Psoas muscle (tissue), 8 donors: ENCODE data around the gene KMT2D. TPM values are rescaled to one million over a fixed set of nuclear protein-coding genes. Genes with fewer than 3 reads are reported as not detected.

Experiments
- ATAC-seq, 4 donors: fragments of 200-7000 bp; cut with Tn5 transposase; one replicate each; pipeline ENCODE4 v1.9.1; 2020; ENCODE audit warnings: moderate library complexity in 3 of 4, mild to moderate bottlenecking in 2 of 4
- DNase-seq, 2 donors: peaks; one replicate each; pipeline ENCODE4 v3.0.0-alpha.2; 2020
- H3K27ac ChIP-seq: fragments of 200-600 bp; one replicate; pipeline ENCODE4 v1.8.0; 2022
- H3K27me3 ChIP-seq, 3 donors: fragments of 200-600 bp in 1 of 3; one replicate each; pipeline versions ENCODE4 v1.6.1 to v1.8.0; 2013 to 2022; ENCODE audit warnings: low read length in 2 of 3, mild to moderate bottlenecking in 2 of 3, moderate library complexity in 1 of 3; ENCODE audit not compliant: insufficient read depth in 3 of 3
- H3K36me3 ChIP-seq, 2 donors: fragments of 200-600 bp in 1 of 2; one replicate each; pipeline versions ENCODE4 v1.6.1 to v1.8.0; 2013 to 2022; ENCODE audit warnings: low read depth in 1 of 2, mild to moderate bottlenecking in 1 of 2, moderate library complexity in 1 of 2; ENCODE audit not compliant: insufficient read depth in 1 of 2
- H3K4me1 ChIP-seq: fragments of 200-600 bp; one replicate; pipeline ENCODE4 v1.8.0; 2022
- H3K4me3 ChIP-seq: fragments of 200-600 bp; one replicate; pipeline ENCODE4 v1.8.0; 2022; ENCODE audit warnings: mild to moderate bottlenecking
- H3K9me3 ChIP-seq: fragments of 200-600 bp; one replicate; pipeline ENCODE4 v1.8.0; 2022
- WGBS, 3 donors: extraction: QIAGEN DNeasy Blood & Tissue Kit; methylation state at CpG; one replicate each; pipeline versions ENCODE4 v1.1.6 to v1.1.7; 2013; 5-methylcytosine and 5-hydroxymethylcytosine counted together
- intact Hi-C, 2 donors: fragments of 100-400 bp; cut with DNase I; formaldehyde crosslinking; loops; one replicate each; pipeline versions ENCODE4 v1.11.0 to v1.14.2; 2022
- polyA plus RNA-seq, 3 donors: library from polyadenylated mRNA; stranded (reverse); fragments of 200-250 nt; gene quantifications; one replicate each; pipeline ENCODE4 v1.2.3, GENCODE V29; 2013
- total RNA-seq, 4 donors: library from RNA; stranded (reverse); fragmentation: NEBNext Ultra II Directional in 2 of 4; extraction: Animal tissue kit (Norgen Biotek cat#: 25700) in 2 of 4; gene quantifications; one replicate each; pipeline versions ENCODE4 v1.2.1 to v1.2.4, GENCODE V29; 2021 to 2023
- TF ChIP-seq, protein P1 (sequence below): fragments of 200-600 bp; IDR thresholded peaks from one replicate; pipeline ENCODE4 v1.8.0; 2022; ENCODE audit warnings: antibody characterized with exemption
- donor health status: healthy with polysubstance abuse.
- donor health status: DM: no; HTN: no; CAD: no; lungs with moderate emphysema.
- donor health status: Bipolar disorder and iron deficiency.
- donor health status: healthy.
- donor health status: DM: yes; HTN: yes; CAD: no.
- donor health status: DM: no; HTN: no; CAD: no.
- donor health status: DM: no; HTN: no; CAD: no.
- donor health status: DM: yes; HTN: yes; CAD: no.

The KMT2D gene
- total and polyA plus RNA-seq, 7 donors, result 10.8 to 69.8 (median 64.2) TPM

GRCh38 chr12:49030714-49031572 lies 29.7 kb downstream of the KMT2D start:
- TF ChIP-seq, protein P1, sequence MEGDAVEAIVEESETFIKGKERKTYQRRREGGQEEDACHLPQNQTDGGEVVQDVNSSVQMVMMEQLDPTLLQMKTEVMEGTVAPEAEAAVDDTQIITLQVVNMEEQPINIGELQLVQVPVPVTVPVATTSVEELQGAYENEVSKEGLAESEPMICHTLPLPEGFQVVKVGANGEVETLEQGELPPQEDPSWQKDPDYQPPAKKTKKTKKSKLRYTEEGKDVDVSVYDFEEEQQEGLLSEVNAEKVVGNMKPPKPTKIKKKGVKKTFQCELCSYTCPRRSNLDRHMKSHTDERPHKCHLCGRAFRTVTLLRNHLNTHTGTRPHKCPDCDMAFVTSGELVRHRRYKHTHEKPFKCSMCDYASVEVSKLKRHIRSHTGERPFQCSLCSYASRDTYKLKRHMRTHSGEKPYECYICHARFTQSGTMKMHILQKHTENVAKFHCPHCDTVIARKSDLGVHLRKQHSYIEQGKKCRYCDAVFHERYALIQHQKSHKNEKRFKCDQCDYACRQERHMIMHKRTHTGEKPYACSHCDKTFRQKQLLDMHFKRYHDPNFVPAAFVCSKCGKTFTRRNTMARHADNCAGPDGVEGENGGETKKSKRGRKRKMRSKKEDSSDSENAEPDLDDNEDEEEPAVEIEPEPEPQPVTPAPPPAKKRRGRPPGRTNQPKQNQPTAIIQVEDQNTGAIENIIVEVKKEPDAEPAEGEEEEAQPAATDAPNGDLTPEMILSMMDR, result no peak
- 90 to 91% (median 91%) methylated on average over 19 of the region's 19 CpGs for WGBS, 3 donors

GRCh38 chr12:49030119-49030518 lies 30.5 kb downstream of the KMT2D start:
- H3K36me3 ChIP-seq, result peaks cover 8 to 100% of the 10 kb centered on the region in 2 donors
- TF ChIP-seq, protein P1, result no peak

More at GRCh38 chr12:49030714-49031572, 29.7 kb downstream of the KMT2D start:
- no peaks in the 10 kb centered on the region for H3K4me1 ChIP-seq
- no peak overlapping the region for H3K4me3 ChIP-seq
- H3K36me3 ChIP-seq, result peaks cover 8 to 100% of the 10 kb centered on the region in 2 donors
- H3K27ac ChIP-seq, result no peak overlapping the region
- DNase-seq, result no peak
- no peaks in the 10 kb centered on the region for H3K9me3 ChIP-seq
- H3K27me3 ChIP-seq, result no peaks in the 10 kb centered on the region
- ATAC-seq, result no peak
- intact Hi-C loops, result no loop called here

GRCh38 chr12:49028666-49029275 lies 31.8 kb downstream of the KMT2D start:
- intact Hi-C loops, result no loop called here
- WGBS, 3 donors, result 74 to 89% (median 85%) methylated on average over 10 of the region's 10 CpGs
- H3K27ac ChIP-seq, result no peak overlapping the region

More at GRCh38 chr12:49030119-49030518, 30.5 kb downstream of the KMT2D start:
- no peaks in the 10 kb centered on the region for H3K4me1 ChIP-seq
- ATAC-seq (no peak), DNase-seq (no peak)
- WGBS, 3 donors, result 88 to 94% (median 88%) methylated on average over 8 of the region's 8 CpGs
- no peaks in the 10 kb centered on the region for H3K27me3 ChIP-seq
- no peaks in the 10 kb centered on the region for H3K9me3 ChIP-seq
- intact Hi-C loops, result no loop called here
- H3K27ac ChIP-seq, result no peak overlapping the region
- H3K4me3 ChIP-seq, result no peak overlapping the region

GRCh38 chr12:49027846-49028555 lies 32.6 kb downstream of the KMT2D start:
- Histone ChIP-seq H3K9me3 (no peaks in the 10 kb centered on the region), H3K4me3 (no peak overlapping the region), H3K27me3 (no peaks in the 10 kb centered on the region), H3K4me1 (no peaks in the 10 kb centered on the region), H3K36me3 (peaks cover 6 to 100% of the 10 kb centered on the region in 2 donors), H3K27ac (no peak overlapping the region)
- ATAC-seq (no peak), DNase-seq (no peak)
- WGBS, 3 donors, result 88 to 96% (median 94%) methylated on average over 9 of the region's 9 CpGs
- intact Hi-C loops, result loop anchor here in 1 of 2 donors (2.0 kb wide), 1 partner anchor 19 kb away; no protein-coding TSS in a partner anchor
- TF ChIP-seq, protein P1, result no peak

More at GRCh38 chr12:49028666-49029275, 31.8 kb downstream of the KMT2D start:
- ATAC-seq, result no peak
- Histone ChIP-seq H3K36me3 (peaks cover 8 to 100% of the 10 kb centered on the region in 2 donors), H3K9me3 (no peaks in the 10 kb centered on the region), H3K4me1 (no peaks in the 10 kb centered on the region), H3K27me3 (no peaks in the 10 kb centered on the region), H3K4me3 (no peak overlapping the region)
- no peak for DNase-seq
- TF ChIP-seq, protein P1, result no peak
